MCF 10A (cell line): ENCODE results near the gene MINAR1. TPM values are rescaled to one million over a fixed set of nuclear protein-coding genes. Genes with fewer than 3 reads are reported as not detected.

ENCODE experiments used
- BruUV-seq: library from RNA; stranded (reverse); fragments of 400-500 nt; replicated peaks from 2 replicates; lab custom pipeline; 2021; lab: Mats Ljungman, UMichigan
- CTCF ChIA-PET: fragments of 300-600 bp; sonication (Branson Sonifier 250); formaldehyde crosslinking; extraction: SDS; loops from one replicate; lab custom pipeline; 2021; ENCODE audit warnings: antibody characterized with exemption, inconsistent platforms; lab: Yijun Ruan, JAX
- POLR2A ChIA-PET: fragments of 300-600, 350-650 bp; sonication (Branson Sonifier 250); formaldehyde crosslinking; extraction: SDS; loops from one replicate; lab custom pipeline; 2020; ENCODE audit warnings: antibody characterized with exemption, inconsistent platforms; lab: Yijun Ruan, JAX
- DNase-seq: peaks from one replicate; pipeline ENCODE4 v3.0.0-alpha.2; 2018; ENCODE audit not compliant: unreplicated experiment
- H3K27ac Mint-ChIP-seq: one replicate; pipeline ENCODE4 v1.8.0; 2022; ENCODE audit warnings: mild to moderate bottlenecking, low read depth, mixed read lengths; ENCODE audit not compliant: unreplicated experiment
- H3K27me3 Mint-ChIP-seq: one replicate; pipeline ENCODE4 v1.8.0; 2022; ENCODE audit warnings: mixed read lengths; ENCODE audit not compliant: insufficient read depth, unreplicated experiment
- H3K36me3 Mint-ChIP-seq: one replicate; pipeline ENCODE4 v1.8.0; 2022; ENCODE audit warnings: mild to moderate bottlenecking, moderate library complexity, mixed read lengths; ENCODE audit not compliant: insufficient read depth, unreplicated experiment
- H3K4me1 Mint-ChIP-seq: one replicate; pipeline ENCODE4 v1.8.0; 2022; ENCODE audit warnings: mixed read lengths; ENCODE audit not compliant: insufficient read depth, unreplicated experiment
- H3K4me3 Mint-ChIP-seq: one replicate; pipeline ENCODE4 v1.8.0; 2022; ENCODE audit warnings: mild to moderate bottlenecking, moderate library complexity, mixed read lengths; ENCODE audit not compliant: unreplicated experiment
- H3K9me3 Mint-ChIP-seq: one replicate; pipeline ENCODE4 v1.8.0; 2022; ENCODE audit warnings: mixed read lengths; ENCODE audit not compliant: unreplicated experiment
- CTCF ChIP-seq: fragments of 200-600 bp; IDR thresholded peaks from one replicate; pipeline ENCODE4 v1.8.0; 2022; ENCODE audit warnings: antibody characterized with exemption, mild to moderate bottlenecking; ENCODE audit not compliant: unreplicated experiment
- intact Hi-C: fragments of 100-400 bp; cut with micrococcal nuclease; formaldehyde crosslinking; loops from 2 replicates; pipeline ENCODE4 v1.14.1; 2022
- total RNA-seq: library from RNA; stranded (reverse); gene quantifications from 2 replicates; pipeline ENCODE4 v1.2.3, GENCODE V29; 2022

MINAR1 gene
- total RNA-seq, 1 experiment from 2014 or later: 0.47 TPM

GRCh38 chr15:79463781-79464270 lies 31.7 kb downstream of the MINAR1 start:
- H3K27ac Mint-ChIP-seq: no peak overlapping the region
- no peak for TF ChIP-seq CTCF
- H3K4me3 Mint-ChIP-seq: no peak overlapping the region
- no TSS peak for BruUV-seq
- no peaks in the 10 kb centered on the region for H3K36me3 Mint-ChIP-seq
- no peaks in the 10 kb centered on the region for H3K27me3 Mint-ChIP-seq
- POLR2A ChIA-PET: no interaction called here
- no peak for DNase-seq
- intact Hi-C loops: no loop called here
- CTCF ChIA-PET: no interaction called here
- H3K4me1 Mint-ChIP-seq: no peaks in the 10 kb centered on the region
- no peaks in the 10 kb centered on the region for H3K9me3 Mint-ChIP-seq

- H3K36me3 Mint-ChIP-seq: no peaks in the 10 kb centered on the region
- no peak for DNase-seq
- intact Hi-C loops: no loop called here
- H3K27ac Mint-ChIP-seq: no peak overlapping the region
- no peak for TF ChIP-seq CTCF
- H3K27me3 Mint-ChIP-seq: no peaks in the 10 kb centered on the region
- no peaks in the 10 kb centered on the region for H3K4me1 Mint-ChIP-seq
- H3K9me3 Mint-ChIP-seq: no peaks in the 10 kb centered on the region
- no TSS peak for BruUV-seq
- CTCF ChIA-PET: no interaction called here
- POLR2A ChIA-PET: no interaction called here
- H3K4me3 Mint-ChIP-seq: no peak overlapping the region
Observed at GRCh38 chr15:79466488-79466887, 34.4 kb downstream of the MINAR1 start.

- ChIA-PET CTCF (no interaction called here), POLR2A (interaction anchor here (0.6 kb wide), 1 partner anchor 14 kb away, joined by 3 read pairs; no protein-coding TSS in a partner anchor)
- no peak overlapping the region for H3K27ac Mint-ChIP-seq
- intact Hi-C loops: no loop called here
- H3K4me3 Mint-ChIP-seq: no peak overlapping the region
- BruUV-seq: no TSS peak
- no peak for DNase-seq
- no peaks in the 10 kb centered on the region for H3K4me1 Mint-ChIP-seq
- H3K36me3 Mint-ChIP-seq: no peaks in the 10 kb centered on the region
- no peaks in the 10 kb centered on the region for H3K27me3 Mint-ChIP-seq
- no peak for TF ChIP-seq CTCF
- H3K9me3 Mint-ChIP-seq: no peaks in the 10 kb centered on the region
Observed at GRCh38 chr15:79467865-79468586, 35.9 kb downstream of the MINAR1 start.

GRCh38 chr15:79472446-79472845 lies 40.3 kb downstream of the MINAR1 start:
- ChIA-PET CTCF (no interaction called here), POLR2A (interaction anchor here (0.5 to 0.6 kb wide), 2 partner anchors 148 to 337 kb away, joined by 3 read pairs; no protein-coding TSS in a partner anchor)
- BruUV-seq: no TSS peak
- TF ChIP-seq CTCF: no peak
- no peak overlapping the region for H3K4me3 Mint-ChIP-seq
- no peaks in the 10 kb centered on the region for H3K36me3 Mint-ChIP-seq
- DNase-seq: no peak
- no peaks in the 10 kb centered on the region for H3K9me3 Mint-ChIP-seq
- intact Hi-C loops: no loop called here
- H3K4me1 Mint-ChIP-seq: peaks cover 6% of the 10 kb centered on the region
- no peaks in the 10 kb centered on the region for H3K27me3 Mint-ChIP-seq
- no peak overlapping the region for H3K27ac Mint-ChIP-seq
